Smooth muscle cell (in vitro differentiated cells): ENCODE data around the gene HIVEP2. TPM values are rescaled to one million over a fixed set of nuclear protein-coding genes. Genes with fewer than 3 reads are reported as not detected.

ENCODE experiments used
- DNase-seq: peaks from one replicate; lab custom pipeline; 2025; ENCODE audit not compliant: unreplicated experiment; lab: John Stamatoyannopoulos, UW
- H2AFZ ChIP-seq: fragments of 200-600 bp; sonication (generic); 2 replicates; pipeline ENCODE4 v1.6.0; 2016; ENCODE audit warnings: antibody characterized with exemption, low read depth, mild to moderate bottlenecking
- H3F3A ChIP-seq: fragments of 200-600 bp; sonication (generic); 2 replicates; pipeline ENCODE4 v1.6.0; 2017; ENCODE audit warnings: antibody characterized with exemption, low read depth
- H3K27ac ChIP-seq: fragments of 200-600 bp; sonication (generic); 2 replicates; pipeline ENCODE4 v1.5.1; 2016; ENCODE audit warnings: low read depth, mild to moderate bottlenecking
- H3K27me3 ChIP-seq: fragments of 200-600 bp; sonication (generic); 2 replicates; pipeline ENCODE4 v1.6.1; 2016; ENCODE audit warnings: low read depth, mild to moderate bottlenecking
- H3K36me3 ChIP-seq: fragments of 200-600 bp; sonication (generic); 2 replicates; pipeline ENCODE4 v1.5.1; 2016; ENCODE audit warnings: low read depth
- H3K4me1 ChIP-seq: fragments of 200-600 bp; sonication (generic); 2 replicates; pipeline ENCODE4 v1.5.1; 2016; ENCODE audit warnings: low read depth
- H3K4me2 ChIP-seq: fragments of 200-600 bp; sonication (generic); 2 replicates; pipeline ENCODE4 v1.6.0; 2016; ENCODE audit warnings: mild to moderate bottlenecking
- H3K4me3 ChIP-seq: fragments of 200-600 bp; sonication (generic); 2 replicates; pipeline ENCODE4 v1.5.1; 2016; ENCODE audit warnings: mild to moderate bottlenecking
- H3K79me2 ChIP-seq: fragments of 200-600 bp; sonication (generic); 2 replicates; pipeline ENCODE4 v1.6.0; 2016; ENCODE audit warnings: low read depth, mild to moderate bottlenecking
- H3K9ac ChIP-seq: fragments of 200-600 bp; sonication (generic); 2 replicates; pipeline ENCODE4 v1.6.0; 2016; ENCODE audit warnings: low read depth
- H3K9me3 ChIP-seq: fragments of 200-600 bp; sonication (generic); replicated peaks from 2 replicates; pipeline ENCODE4 v1.5.1; 2016; ENCODE audit warnings: low read depth
- H4K20me1 ChIP-seq: fragments of 200-600 bp; sonication (generic); 2 replicates; pipeline ENCODE4 v1.6.0; 2016; ENCODE audit warnings: low read depth
- WGBS: methylation state at CpG from one replicate; pipeline ENCODE4 v1.1.7; 2016; ENCODE audit warnings: low lambda C conversion rate; 5-methylcytosine and 5-hydroxymethylcytosine counted together
- polyA plus RNA-seq: library from polyadenylated mRNA; unstranded; fragments of >200 nt; fragmentation: Nextera tagmentation; extraction: Ambion mirVana; gene quantifications from 2 replicates; pipeline ENCODE4 v1.2.1, GENCODE V29; 2016
- total RNA-seq: library from RNA; depleted of rRNA; stranded (reverse); fragments of >200 nt; gene quantifications from 2 replicates; pipeline ENCODE4 v1.2.3, GENCODE V29; 2014
- TF ChIP-seq, protein P1 (sequence below): fragments of 200-600 bp; sonication (generic); IDR thresholded peaks from 2 replicates; pipeline ENCODE4 v1.5.1; 2017; ENCODE audit warnings: borderline replicate concordance, mild to moderate bottlenecking, antibody characterized with exemption; ENCODE audit not compliant: insufficient read depth, poor library complexity, severe bottlenecking

The HIVEP2 gene
- total and polyA plus RNA-seq, 2 experiments from 2014 or later: 3.2 to 12.5 TPM

DNA sequence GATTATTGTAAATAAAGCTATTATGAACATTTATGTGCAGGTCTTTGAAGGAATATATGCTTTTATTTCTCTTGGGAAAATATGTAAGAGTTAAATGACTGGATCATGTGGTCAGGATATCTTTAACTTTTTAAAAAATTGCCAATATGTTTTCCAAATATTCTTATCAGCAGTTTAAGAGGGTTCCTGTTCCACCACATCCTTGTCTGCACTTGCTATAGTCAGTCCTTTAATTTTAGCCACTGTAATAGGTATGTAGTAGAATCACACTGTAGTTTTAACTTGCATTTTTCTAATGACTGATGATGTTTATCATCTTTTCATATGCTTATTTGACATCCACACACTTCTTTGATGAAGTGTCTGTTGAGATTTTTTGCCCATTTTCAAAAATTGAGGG, 23.6 kb upstream of the HIVEP2 start:
- no peaks in the 10 kb centered on the region for H4K20me1 ChIP-seq
- no peak overlapping the region for H3K9ac ChIP-seq
- no peaks in the 10 kb centered on the region for H3K79me2 ChIP-seq
- no peak overlapping the region for H3K4me2 ChIP-seq
- H3K4me3 ChIP-seq: no peak overlapping the region
- TF ChIP-seq, protein P1, sequence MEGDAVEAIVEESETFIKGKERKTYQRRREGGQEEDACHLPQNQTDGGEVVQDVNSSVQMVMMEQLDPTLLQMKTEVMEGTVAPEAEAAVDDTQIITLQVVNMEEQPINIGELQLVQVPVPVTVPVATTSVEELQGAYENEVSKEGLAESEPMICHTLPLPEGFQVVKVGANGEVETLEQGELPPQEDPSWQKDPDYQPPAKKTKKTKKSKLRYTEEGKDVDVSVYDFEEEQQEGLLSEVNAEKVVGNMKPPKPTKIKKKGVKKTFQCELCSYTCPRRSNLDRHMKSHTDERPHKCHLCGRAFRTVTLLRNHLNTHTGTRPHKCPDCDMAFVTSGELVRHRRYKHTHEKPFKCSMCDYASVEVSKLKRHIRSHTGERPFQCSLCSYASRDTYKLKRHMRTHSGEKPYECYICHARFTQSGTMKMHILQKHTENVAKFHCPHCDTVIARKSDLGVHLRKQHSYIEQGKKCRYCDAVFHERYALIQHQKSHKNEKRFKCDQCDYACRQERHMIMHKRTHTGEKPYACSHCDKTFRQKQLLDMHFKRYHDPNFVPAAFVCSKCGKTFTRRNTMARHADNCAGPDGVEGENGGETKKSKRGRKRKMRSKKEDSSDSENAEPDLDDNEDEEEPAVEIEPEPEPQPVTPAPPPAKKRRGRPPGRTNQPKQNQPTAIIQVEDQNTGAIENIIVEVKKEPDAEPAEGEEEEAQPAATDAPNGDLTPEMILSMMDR: no peak
- H3K4me1 ChIP-seq: no peaks in the 10 kb centered on the region
- H2AFZ ChIP-seq: no peak overlapping the region
- DNase-seq: no peak
- H3F3A ChIP-seq: no peaks in the 10 kb centered on the region
- no peaks in the 10 kb centered on the region for H3K9me3 ChIP-seq
- no peaks in the 10 kb centered on the region for H3K36me3 ChIP-seq
- H3K27ac ChIP-seq: no peak overlapping the region
- no peaks in the 10 kb centered on the region for H3K27me3 ChIP-seq

DNA sequence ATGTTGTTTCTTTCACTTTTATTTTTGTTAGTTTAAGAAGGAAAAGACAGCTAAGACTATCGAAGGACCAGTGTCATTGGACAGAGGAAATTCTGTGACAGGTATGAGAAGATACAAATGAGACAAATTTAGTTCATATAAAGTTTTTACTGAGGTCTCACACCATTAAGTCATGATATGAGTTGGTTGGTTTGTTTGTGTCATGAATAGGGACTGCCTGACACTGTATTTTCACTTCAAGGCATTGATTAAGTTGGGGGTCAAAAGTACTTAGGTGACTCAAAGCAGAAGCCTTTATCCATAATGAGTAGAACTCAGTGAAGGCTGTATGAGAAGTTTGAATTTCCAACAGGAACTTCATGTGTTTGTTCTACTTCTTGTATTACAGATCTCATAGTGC, 21.3 kb upstream of the HIVEP2 start:
- no peaks in the 10 kb centered on the region for H3K4me1 ChIP-seq
- H3K36me3 ChIP-seq: no peaks in the 10 kb centered on the region
- H3F3A ChIP-seq: no peaks in the 10 kb centered on the region
- no peaks in the 10 kb centered on the region for H3K27me3 ChIP-seq
- no peak overlapping the region for H3K4me2 ChIP-seq
- no peaks in the 10 kb centered on the region for H4K20me1 ChIP-seq
- TF ChIP-seq, protein P1: no peak
- H3K27ac ChIP-seq: no peak overlapping the region
- H3K79me2 ChIP-seq: no peaks in the 10 kb centered on the region
- no peaks in the 10 kb centered on the region for H3K9me3 ChIP-seq
- DNase-seq: no peak
- 100% methylated on average over 1 of the region's 1 CpG for WGBS
- H2AFZ ChIP-seq: no peak overlapping the region
- no peak overlapping the region for H3K9ac ChIP-seq
- H3K4me3 ChIP-seq: no peak overlapping the region

DNA sequence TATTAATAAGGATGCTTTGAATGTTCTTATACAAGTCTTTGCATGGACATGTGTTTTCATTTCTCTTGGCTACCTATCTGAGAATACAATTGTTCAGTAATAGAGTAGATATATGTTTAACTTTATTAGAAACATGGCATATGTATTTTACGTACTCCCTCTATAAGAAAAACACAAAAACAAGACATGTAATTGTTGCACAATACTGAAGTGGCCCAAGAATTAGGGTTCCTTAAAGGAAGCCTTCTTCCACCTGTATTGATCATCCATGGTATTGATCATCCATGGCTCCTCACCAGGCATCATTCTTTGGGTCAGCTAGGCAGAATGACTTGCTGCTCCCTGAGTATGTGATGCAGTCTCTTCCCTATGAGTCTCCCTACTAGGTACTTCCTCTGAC, 20.2 kb upstream of the HIVEP2 start:
- H3K4me2 ChIP-seq: no peak overlapping the region
- no peak overlapping the region for H3K27ac ChIP-seq
- H3K36me3 ChIP-seq: no peaks in the 10 kb centered on the region
- H2AFZ ChIP-seq: no peak overlapping the region
- TF ChIP-seq, protein P1: no peak
- H3K9ac ChIP-seq: no peak overlapping the region
- no peak overlapping the region for H3K4me3 ChIP-seq
- WGBS: 96% methylated on average over 1 of the region's 1 CpG
- no peaks in the 10 kb centered on the region for H3K4me1 ChIP-seq
- no peaks in the 10 kb centered on the region for H3K27me3 ChIP-seq
- no peaks in the 10 kb centered on the region for H3K9me3 ChIP-seq
- no peak for DNase-seq
- H3K79me2 ChIP-seq: no peaks in the 10 kb centered on the region
- H4K20me1 ChIP-seq: no peaks in the 10 kb centered on the region
- no peaks in the 10 kb centered on the region for H3F3A ChIP-seq

DNA sequence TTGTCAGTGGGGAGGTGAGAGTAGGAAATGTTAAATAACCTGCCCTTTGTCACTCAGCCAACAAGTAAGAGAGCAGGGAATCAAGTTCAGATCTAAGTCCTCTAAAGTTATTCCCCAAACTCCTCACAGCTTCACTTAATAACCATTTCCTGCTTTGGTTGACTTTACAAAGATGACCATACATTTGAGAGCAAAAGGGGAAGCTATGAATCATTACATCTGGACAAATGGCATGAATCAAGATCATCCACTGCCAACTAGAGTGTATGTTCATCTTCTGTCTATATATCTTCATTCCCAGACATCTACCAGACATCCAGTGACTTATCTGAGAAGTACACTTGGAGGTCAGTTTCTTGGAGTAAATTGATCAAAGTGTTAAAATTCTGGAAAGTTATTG, 15.1 kb upstream of the HIVEP2 start:
- no peak overlapping the region for H3K9ac ChIP-seq
- no peaks in the 10 kb centered on the region for H3K27me3 ChIP-seq
- H3K4me1 ChIP-seq: no peaks in the 10 kb centered on the region
- no peaks in the 10 kb centered on the region for H3F3A ChIP-seq
- H4K20me1 ChIP-seq: no peaks in the 10 kb centered on the region
- TF ChIP-seq, protein P1: no peak
- H2AFZ ChIP-seq: no peak overlapping the region
- H3K36me3 ChIP-seq: no peaks in the 10 kb centered on the region
- no peaks in the 10 kb centered on the region for H3K9me3 ChIP-seq
- no peak for DNase-seq
- H3K4me3 ChIP-seq: no peak overlapping the region
- no peak overlapping the region for H3K4me2 ChIP-seq
- H3K27ac ChIP-seq: no peak overlapping the region
- no peaks in the 10 kb centered on the region for H3K79me2 ChIP-seq
